Trophoblast cell (in vitro differentiated cells and primary cell): ENCODE data around the gene DGKH.

Experiments used
- DNase-seq, 2 donors: peaks; one replicate each; pipeline ENCODE4 v3.0.0-alpha.2; 2016
- H2AFZ ChIP-seq: 2 replicates; pipeline ENCODE4 v1.6.1; 2013; ENCODE audit warnings: low read length, moderate library complexity, mild to moderate bottlenecking; ENCODE audit not compliant: insufficient read depth, poor library complexity
- H2AK5ac ChIP-seq: 2 replicates; pipeline ENCODE4 v1.6.1; 2013; ENCODE audit warnings: mild to moderate bottlenecking, low read length
- H2BK120ac ChIP-seq: 2 replicates; pipeline ENCODE4 v1.6.1; 2013; ENCODE audit warnings: low read length, mild to moderate bottlenecking, moderate library complexity; ENCODE audit not compliant: insufficient read depth, poor library complexity
- H2BK12ac ChIP-seq: 2 replicates; pipeline ENCODE4 v1.6.1; 2013; ENCODE audit warnings: mild to moderate bottlenecking, low read length, moderate library complexity
- H2BK5ac ChIP-seq: 2 replicates; pipeline ENCODE4 v1.6.1; 2013; ENCODE audit warnings: low read length, low read depth, moderate library complexity, mild to moderate bottlenecking; ENCODE audit not compliant: poor library complexity
- H3K14ac ChIP-seq: 2 replicates; pipeline ENCODE4 v1.6.1; 2013; ENCODE audit warnings: mild to moderate bottlenecking, low read length
- H3K18ac ChIP-seq: 2 replicates; pipeline ENCODE4 v1.6.1; 2013; ENCODE audit warnings: mild to moderate bottlenecking, low read length
- H3K23ac ChIP-seq: 2 replicates; pipeline ENCODE4 v1.6.1; 2013; ENCODE audit warnings: low read length
- H3K27ac ChIP-seq: 2 replicates; pipeline ENCODE4 v1.5.1; 2013; ENCODE audit warnings: low read depth, mild to moderate bottlenecking, inconsistent platforms, low read length, moderate library complexity
- H3K27me3 ChIP-seq: 2 replicates; pipeline ENCODE4 v1.6.1; 2013; ENCODE audit warnings: inconsistent platforms, mild to moderate bottlenecking, low read length, moderate library complexity; ENCODE audit not compliant: insufficient read depth
- H3K36me3 ChIP-seq, 2 experiments: 1 replicate in 1 of 2; 2 replicates in 1 of 2; pipeline ENCODE4 v1.6.1; 2013; ENCODE audit warnings: low read length in 2 of 2, mild to moderate bottlenecking in 2 of 2, moderate library complexity in 1 of 2; ENCODE audit not compliant: insufficient read depth in 2 of 2, control insufficient read depth in 1 of 2
- H3K4ac ChIP-seq: 2 replicates; pipeline ENCODE4 v1.6.1; 2013; ENCODE audit warnings: low read depth, mild to moderate bottlenecking, low read length, moderate library complexity
- H3K4me1 ChIP-seq, 2 experiments: 1 replicate in 1 of 2; 2 replicates in 1 of 2; pipeline ENCODE4 v1.6.1; 2013; ENCODE audit warnings: low read length in 2 of 2, mild to moderate bottlenecking in 2 of 2, moderate library complexity in 1 of 2; ENCODE audit not compliant: insufficient read depth in 2 of 2, control insufficient read depth in 1 of 2
- H3K4me2 ChIP-seq: 2 replicates; pipeline ENCODE4 v1.6.1; 2013; ENCODE audit warnings: inconsistent platforms, mild to moderate bottlenecking, low read length, moderate library complexity
- H3K4me3 ChIP-seq: 2 replicates; pipeline ENCODE4 v1.5.1; 2013; ENCODE audit warnings: mild to moderate bottlenecking, low read depth, low read length, inconsistent platforms
- H3K79me1 ChIP-seq: one replicate; pipeline ENCODE4 v1.6.1; 2013; ENCODE audit warnings: low read length
- H3K79me2 ChIP-seq: 2 replicates; pipeline ENCODE4 v1.6.1; 2013; ENCODE audit warnings: low read length, mild to moderate bottlenecking; ENCODE audit not compliant: control insufficient read depth, insufficient read depth, poor library complexity
- H3K9ac ChIP-seq: 2 replicates; pipeline ENCODE4 v1.6.1; 2013; ENCODE audit warnings: mild to moderate bottlenecking, low read length
- H3K9me3 ChIP-seq: 2 replicates; pipeline ENCODE4 v1.6.1; 2013; ENCODE audit warnings: low read depth, mild to moderate bottlenecking, control low read depth, inconsistent platforms, low read length; ENCODE audit not compliant: insufficient read depth
- H4K12ac ChIP-seq: 2 replicates; pipeline ENCODE4 v1.6.1; 2013; ENCODE audit warnings: low read depth, mild to moderate bottlenecking, low read length, moderate library complexity
- H4K8ac ChIP-seq: 2 replicates; pipeline ENCODE4 v1.6.1; 2013; ENCODE audit warnings: low read depth, mild to moderate bottlenecking, low read length, moderate library complexity
- H4K91ac ChIP-seq: one replicate; pipeline ENCODE4 v1.6.1; 2013; ENCODE audit warnings: low read depth, mild to moderate bottlenecking, low read length, moderate library complexity
- WGBS: extraction: QIAGEN DNeasy Blood & Tissue Kit; methylation state at CpG from one replicate; pipeline ENCODE4 v1.1.7; 2013; ENCODE audit warnings: missing lambda C conversion rate; ENCODE audit not compliant: insufficient read length, insufficient coverage; ENCODE audit errors: extremely low coverage; 5-methylcytosine and 5-hydroxymethylcytosine counted together

DGKH gene

GRCh38 chr13:42275506-42275905 is 227.1 kb downstream of the DGKH start:
- Histone ChIP-seq H2AK5ac (no peak overlapping the region), H3K9me3 (no peaks in the 10 kb centered on the region), H3K23ac (no peak overlapping the region), H4K8ac (no peak overlapping the region), H2AFZ (no peak overlapping the region), H3K4me1 (peaks cover 0 to 3% of the 10 kb centered on the region in 2 experiments), H3K79me2 (peaks cover 9% of the 10 kb centered on the region), H3K14ac (no peak overlapping the region), H3K79me1 (peaks cover 12% of the 10 kb centered on the region), H3K36me3 (no peaks in the 10 kb centered on the region), H4K12ac (no peak overlapping the region), H3K4me2 (no peak overlapping the region), H3K4me3 (no peak overlapping the region), H3K4ac (no peak overlapping the region), H3K18ac (no peak overlapping the region), H2BK120ac (no peak overlapping the region), H3K27ac (no peak overlapping the region), H3K27me3 (no peaks in the 10 kb centered on the region), H2BK5ac (no peak overlapping the region), H3K9ac (no peak overlapping the region), H4K91ac (no peak overlapping the region), H2BK12ac (no peak overlapping the region)
- no CpG with 5 or more reads among the region's 4 CpGs for WGBS
- DNase-seq, result peak in 1 of 2 donors; percentile 54

GRCh38 chr13:42276683-42277082 is 228.2 kb downstream of the DGKH start:
- no CpG with 5 or more reads among the region's 3 CpGs for WGBS
- Histone ChIP-seq H3K36me3 (no peaks in the 10 kb centered on the region), H4K12ac (no peak overlapping the region), H3K27ac (no peak overlapping the region), H3K9ac (no peak overlapping the region), H3K4me2 (no peak overlapping the region), H3K9me3 (no peaks in the 10 kb centered on the region), H3K79me1 (peaks cover 6% of the 10 kb centered on the region), H2AK5ac (no peak overlapping the region), H4K8ac (no peak overlapping the region), H2BK120ac (no peak overlapping the region), H3K14ac (no peak overlapping the region), H3K4me3 (no peak overlapping the region), H3K4ac (no peak overlapping the region), H2BK12ac (no peak overlapping the region), H2AFZ (no peak overlapping the region), H4K91ac (no peak overlapping the region), H2BK5ac (no peak overlapping the region), H3K18ac (no peak overlapping the region), H3K23ac (no peak overlapping the region), H3K27me3 (no peaks in the 10 kb centered on the region), H3K79me2 (peaks cover 5% of the 10 kb centered on the region), H3K4me1 (no peaks in the 10 kb centered on the region)
- peak in 1 of 2 donors; percentile 90 for DNase-seq

- Histone ChIP-seq H3K4me1 (no peaks in the 10 kb centered on the region), H2BK12ac (no peak overlapping the region), H3K9ac (no peak overlapping the region), H3K79me2 (no peaks in the 10 kb centered on the region), H3K4ac (no peak overlapping the region), H4K12ac (no peak overlapping the region), H3K14ac (no peak overlapping the region), H3K9me3 (no peaks in the 10 kb centered on the region), H2BK120ac (no peak overlapping the region), H2AFZ (no peak overlapping the region), H3K36me3 (no peaks in the 10 kb centered on the region), H2AK5ac (no peak overlapping the region), H3K4me3 (no peak overlapping the region), H3K79me1 (no peaks in the 10 kb centered on the region), H3K27me3 (no peaks in the 10 kb centered on the region), H2BK5ac (no peak overlapping the region), H3K27ac (no peak overlapping the region), H3K18ac (no peak overlapping the region), H4K91ac (no peak overlapping the region), H3K4me2 (no peak overlapping the region), H4K8ac (no peak overlapping the region), H3K23ac (no peak overlapping the region)
- DNase-seq, result peak; percentile 51 to 86
- WGBS, result no CpG with 5 or more reads among the region's 7 CpGs
Observed at GRCh38 chr13:42277618-42278276, 229.3 kb downstream of the DGKH start.

- Histone ChIP-seq H3K14ac (no peak overlapping the region), H3K27me3 (no peaks in the 10 kb centered on the region), H2BK12ac (no peak overlapping the region), H3K4ac (no peak overlapping the region), H3K9me3 (no peaks in the 10 kb centered on the region), H3K23ac (no peak overlapping the region), H4K91ac (no peak overlapping the region), H2BK5ac (no peak overlapping the region), H2BK120ac (no peak overlapping the region), H4K8ac (no peak overlapping the region), H3K36me3 (no peaks in the 10 kb centered on the region), H3K4me2 (no peak overlapping the region), H3K9ac (no peak overlapping the region), H3K4me3 (no peak overlapping the region), H3K4me1 (no peaks in the 10 kb centered on the region), H2AK5ac (no peak overlapping the region), H2AFZ (no peak overlapping the region), H3K18ac (no peak overlapping the region), H3K79me2 (no peaks in the 10 kb centered on the region), H3K79me1 (no peaks in the 10 kb centered on the region), H4K12ac (no peak overlapping the region), H3K27ac (no peak overlapping the region)
- no peak for DNase-seq
- no CpG with 5 or more reads among the region's 6 CpGs for WGBS
Observed at GRCh38 chr13:42279080-42279479, 230.6 kb downstream of the DGKH start.
